Fibroblast of skin of scalp (primary cell): Measurements from ENCODE around the gene PSG1.
A peak's percentile ranks its signal among the peaks of the same experiment; 100 is the strongest.

Experiments used
- DNase-seq: peaks from one replicate; pipeline ENCODE4 v3.0.0-alpha.2; 2013

PSG1 gene

GRCh38 chr19:42819960-42820650, 59.4 kb downstream of the PSG1 start:
- peak; percentile 90 for DNase-seq

- DNase-seq, result peak; percentile 15
Measured at GRCh38 chr19:42816894-42817293, 62.6 kb downstream of the PSG1 start.
